ENCODE data around the gene GALNT17.

GALNT17 gene

GRCh38 chr7:71227126-71227525 is 95.2 kb downstream of the GALNT17 start:
- ATAC-seq (replicated peaks), result no peak
- no peaks in the 10 kb centered on the region for H3K4me1 Mint-ChIP-seq (ENCODE audit: low read depth in 2 of 2)
- peaks cover 9 to 26% of the 10 kb centered on the region in 2 donors for H3K9me3 Mint-ChIP-seq
- H3K27ac Mint-ChIP-seq, result no peak overlapping the region
- H3K36me3 Mint-ChIP-seq (ENCODE audit: insufficient read depth), result no peaks in the 10 kb centered on the region
- no peak for DNase-seq
- no peak overlapping the region for H3K4me3 Mint-ChIP-seq
- H3K27me3 Mint-ChIP-seq, result no peaks in the 10 kb centered on the region

DNA sequence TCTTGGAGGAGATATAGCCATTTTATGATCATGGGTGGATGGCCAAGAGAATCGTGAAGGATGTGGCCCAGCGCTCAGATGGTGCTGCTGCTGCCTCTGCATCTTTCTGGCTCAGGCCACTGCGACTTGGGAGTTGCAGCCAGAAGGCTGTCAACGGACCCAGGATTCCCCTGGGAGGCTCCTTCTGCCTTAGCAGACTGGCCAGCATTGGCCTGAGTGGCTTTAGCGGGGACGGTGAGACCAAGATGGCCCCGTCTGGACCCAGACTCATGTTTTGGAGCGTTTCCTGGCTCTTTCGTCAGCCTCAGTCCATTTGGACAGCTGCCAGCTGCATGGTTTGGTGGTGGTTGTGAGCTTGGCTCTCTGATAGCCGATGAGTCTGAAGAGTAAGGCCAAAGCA is 97.2 kb downstream of the GALNT17 start:
- Mint-ChIP-seq H3K9me3 (peaks cover 10 to 30% of the 10 kb centered on the region in 2 donors), H3K27ac (no peak overlapping the region), H3K4me3 (no peak overlapping the region), H3K36me3 (ENCODE audit: insufficient read depth) (no peaks in the 10 kb centered on the region), H3K4me1 (ENCODE audit: low read depth in 2 of 2) (no peaks in the 10 kb centered on the region), H3K27me3 (no peaks in the 10 kb centered on the region)
- ATAC-seq (replicated peaks) (no peak), DNase-seq (no peak)

DNA sequence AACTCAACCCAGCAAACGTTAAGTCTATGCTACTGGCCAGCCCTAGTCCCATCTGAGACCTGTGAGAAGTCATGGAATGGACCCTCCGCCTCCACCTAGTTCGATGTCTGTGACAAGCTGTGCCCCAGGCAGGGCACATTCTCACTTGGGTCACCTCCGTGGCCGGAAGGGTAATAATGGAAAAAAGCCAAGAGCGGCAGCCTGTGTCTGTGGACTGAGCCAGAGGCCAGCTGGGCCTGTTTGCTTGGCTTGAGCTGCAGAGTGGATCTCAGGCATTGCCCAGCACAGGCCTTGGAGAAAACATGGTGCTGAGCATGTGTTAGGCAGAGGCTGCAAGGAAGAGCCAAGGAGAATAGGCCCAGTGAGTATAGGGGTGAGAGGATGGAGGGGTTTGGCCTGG is 97.8 kb downstream of the GALNT17 start:
- H3K36me3 Mint-ChIP-seq (ENCODE audit: insufficient read depth), result no peaks in the 10 kb centered on the region
- no peak overlapping the region for H3K27ac Mint-ChIP-seq

DNA sequence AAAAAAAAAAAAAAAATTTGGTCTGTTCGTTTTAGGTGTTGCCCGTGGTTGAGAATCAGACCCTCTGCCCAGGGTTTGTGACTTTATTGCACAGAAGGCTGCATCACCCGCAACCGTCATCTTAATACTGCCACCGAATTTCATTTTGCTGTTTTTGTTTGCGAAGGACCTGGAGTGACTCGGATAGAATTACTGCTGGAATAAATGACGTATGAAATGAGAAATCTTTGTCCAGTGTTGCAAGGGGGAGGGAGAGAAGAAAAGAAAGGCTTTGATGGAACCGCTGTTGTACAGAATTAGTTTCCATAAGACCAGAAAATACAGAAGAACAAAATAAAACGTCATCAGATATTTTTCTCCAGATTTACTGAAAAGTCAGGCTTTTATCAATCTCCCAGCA is 103.3 kb downstream of the GALNT17 start:
- DNase-seq (no peak), ATAC-seq (replicated peaks) (no peak)
- Mint-ChIP-seq H3K27me3 (no peaks in the 10 kb centered on the region), H3K9me3 (peaks cover 11 to 21% of the 10 kb centered on the region in 2 donors), H3K4me1 (ENCODE audit: low read depth in 2 of 2) (no peaks in the 10 kb centered on the region), H3K4me3 (no peak overlapping the region), H3K36me3 (ENCODE audit: insufficient read depth) (peaks cover 3% of the 10 kb centered on the region), H3K27ac (no peak overlapping the region)

More for the DNA sequence above, 97.8 kb downstream of the GALNT17 start:
- DNase-seq (no peak), ATAC-seq (replicated peaks) (no peak)
- Mint-ChIP-seq H3K9me3 (peaks cover 10 to 30% of the 10 kb centered on the region in 2 donors), H3K27me3 (no peaks in the 10 kb centered on the region), H3K4me3 (no peak overlapping the region), H3K4me1 (ENCODE audit: low read depth in 2 of 2) (no peaks in the 10 kb centered on the region)

GRCh38 chr7:71236230-71237105 is 104.5 kb downstream of the GALNT17 start:
- Mint-ChIP-seq H3K9me3 (peaks cover 14 to 17% of the 10 kb centered on the region in 2 donors), H3K4me1 (ENCODE audit: low read depth in 2 of 2) (no peaks in the 10 kb centered on the region), H3K4me3 (no peak overlapping the region), H3K27ac (no peak overlapping the region), H3K36me3 (ENCODE audit: insufficient read depth) (peaks cover 3% of the 10 kb centered on the region), H3K27me3 (no peaks in the 10 kb centered on the region)
- DNase-seq (no peak), ATAC-seq (replicated peaks) (no peak)

GRCh38 chr7:71237945-71238344 is 106.0 kb downstream of the GALNT17 start:
- H3K4me1 Mint-ChIP-seq (ENCODE audit: low read depth in 2 of 2), result no peaks in the 10 kb centered on the region
- H3K27me3 Mint-ChIP-seq, result no peaks in the 10 kb centered on the region
- no peak for DNase-seq
- ATAC-seq (replicated peaks), result no peak
- H3K36me3 Mint-ChIP-seq (ENCODE audit: insufficient read depth), result peaks cover 3% of the 10 kb centered on the region
- H3K27ac Mint-ChIP-seq, result no peak overlapping the region
- H3K9me3 Mint-ChIP-seq, result peaks cover 6 to 11% of the 10 kb centered on the region in 2 donors
- no peak overlapping the region for H3K4me3 Mint-ChIP-seq

DNA sequence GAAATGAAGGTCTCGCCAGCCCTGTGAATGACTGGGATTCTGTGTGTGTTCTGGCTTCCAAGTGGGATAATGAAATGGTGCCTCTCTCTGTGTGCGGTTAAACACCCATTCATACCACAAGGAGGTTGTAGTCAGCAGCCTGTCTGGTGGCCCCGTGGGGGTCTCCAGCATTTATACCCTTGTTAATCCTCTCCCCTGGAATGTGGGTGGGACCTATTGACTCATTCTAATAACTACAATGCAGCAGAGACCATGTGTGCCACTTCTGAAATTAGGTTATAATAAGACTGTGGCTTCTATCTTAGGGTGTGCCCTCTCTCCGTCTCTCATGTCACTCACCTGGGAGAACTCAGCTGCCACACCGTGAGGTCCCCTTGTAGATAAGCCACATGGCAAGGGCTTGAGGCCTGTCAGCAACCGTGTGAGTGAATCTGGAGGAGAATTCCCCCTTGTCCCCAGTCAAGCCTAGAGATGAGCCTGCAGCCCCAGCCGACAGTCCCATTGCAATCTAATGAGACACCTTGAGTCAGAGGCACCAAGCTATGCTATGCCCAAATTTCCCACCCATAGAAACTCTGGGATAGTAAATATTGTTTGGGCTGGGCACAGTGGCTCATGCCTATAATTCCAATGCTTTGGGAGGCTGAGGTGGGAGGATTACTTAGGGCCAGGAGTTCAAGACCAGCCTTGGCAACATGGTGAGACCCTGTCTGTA is 106.8 kb downstream of the GALNT17 start:
- H3K36me3 Mint-ChIP-seq (ENCODE audit: insufficient read depth), result peaks cover 3% of the 10 kb centered on the region
- no peak overlapping the region for H3K27ac Mint-ChIP-seq
- no peak overlapping the region for H3K4me3 Mint-ChIP-seq
- peaks cover 13 to 19% of the 10 kb centered on the region in 2 donors for H3K9me3 Mint-ChIP-seq
- ATAC-seq (replicated peaks) (no peak), DNase-seq (no peak)
- H3K27me3 Mint-ChIP-seq, result no peaks in the 10 kb centered on the region
- no peaks in the 10 kb centered on the region for H3K4me1 Mint-ChIP-seq (ENCODE audit: low read depth in 2 of 2)

DNA sequence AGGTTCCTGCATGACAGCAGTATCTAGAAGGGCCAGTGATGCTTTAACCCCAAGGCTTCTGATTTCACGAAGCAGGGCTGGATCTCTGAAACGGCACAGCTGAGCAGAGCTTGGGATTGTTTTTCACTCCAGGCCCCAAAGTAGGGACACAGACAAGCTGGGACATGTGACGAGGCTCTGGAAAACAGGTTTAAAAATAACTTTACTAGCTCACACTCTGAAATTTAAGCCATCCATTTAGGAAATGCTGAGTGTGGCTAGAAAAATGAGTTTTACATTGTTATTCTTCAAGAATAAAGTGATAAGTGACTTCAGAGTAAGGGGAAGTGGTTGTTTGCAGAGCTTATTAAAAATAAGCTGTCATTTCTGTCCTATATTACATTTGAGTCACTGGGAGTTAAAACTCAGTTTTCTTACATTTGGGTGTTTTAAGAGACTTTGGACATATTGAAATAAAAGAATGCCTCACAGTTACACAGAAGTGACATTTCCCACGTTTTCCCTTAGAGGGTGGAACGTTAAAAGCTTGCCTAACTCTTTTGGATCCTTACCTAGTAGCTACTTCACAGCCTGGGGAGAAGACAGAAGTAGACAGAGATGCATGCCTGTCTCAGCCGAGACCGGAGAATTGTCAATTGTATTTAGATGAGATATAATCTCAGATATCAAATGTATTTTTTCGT is 107.8 kb downstream of the GALNT17 start:
- DNase-seq, result no peak
- no peak overlapping the region for H3K4me3 Mint-ChIP-seq
- peaks cover 3% of the 10 kb centered on the region for H3K36me3 Mint-ChIP-seq (ENCODE audit: insufficient read depth)
- H3K4me1 Mint-ChIP-seq (ENCODE audit: low read depth in 2 of 2), result no peaks in the 10 kb centered on the region
- no peak overlapping the region for H3K27ac Mint-ChIP-seq
- H3K27me3 Mint-ChIP-seq, result no peaks in the 10 kb centered on the region
- peaks cover 16 to 18% of the 10 kb centered on the region in 2 donors for H3K9me3 Mint-ChIP-seq
- no peak for ATAC-seq (replicated peaks)

GRCh38 chr7:71243736-71244410 is 111.9 kb downstream of the GALNT17 start:
- Mint-ChIP-seq H3K4me1 (ENCODE audit: low read depth in 2 of 2) (no peaks in the 10 kb centered on the region), H3K27me3 (no peaks in the 10 kb centered on the region), H3K36me3 (ENCODE audit: insufficient read depth) (no peaks in the 10 kb centered on the region), H3K9me3 (peaks cover 10 to 26% of the 10 kb centered on the region in 2 donors), H3K4me3 (no peak overlapping the region), H3K27ac (no peak overlapping the region)
- DNase-seq, result no peak
- no peak for ATAC-seq (replicated peaks)

DNA sequence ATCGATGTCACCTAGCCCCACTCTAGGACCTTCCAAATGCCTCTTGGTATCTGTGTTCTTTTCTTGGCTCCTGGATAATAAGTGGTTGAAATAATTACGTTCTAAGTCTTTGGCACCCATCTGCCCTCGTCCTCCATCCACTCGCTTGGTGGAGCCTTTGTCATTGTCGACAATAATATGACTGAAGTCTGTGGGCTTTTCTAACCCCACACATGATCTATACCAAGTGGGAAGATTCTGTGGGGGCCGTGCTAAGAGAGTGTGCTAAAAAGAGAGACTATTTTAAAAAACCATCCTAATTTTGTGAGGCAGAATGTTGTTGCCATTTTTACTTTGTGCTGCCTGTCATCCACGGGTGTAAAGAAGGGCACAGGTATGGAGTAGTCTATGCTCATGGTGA is 113.1 kb downstream of the GALNT17 start:
- ATAC-seq (replicated peaks) (no peak), DNase-seq (no peak)
- Mint-ChIP-seq H3K36me3 (ENCODE audit: insufficient read depth) (no peaks in the 10 kb centered on the region), H3K4me1 (ENCODE audit: low read depth in 2 of 2) (no peaks in the 10 kb centered on the region), H3K4me3 (no peak overlapping the region), H3K27ac (no peak overlapping the region), H3K9me3 (peaks cover 10 to 26% of the 10 kb centered on the region in 2 donors), H3K27me3 (no peaks in the 10 kb centered on the region)

GRCh38 chr7:71251706-71252105 is 119.8 kb downstream of the GALNT17 start:
- no peaks in the 10 kb centered on the region for H3K36me3 Mint-ChIP-seq (ENCODE audit: insufficient read depth)
- ATAC-seq (replicated peaks) (no peak), DNase-seq (no peak)
- no peaks in the 10 kb centered on the region for H3K4me1 Mint-ChIP-seq (ENCODE audit: low read depth in 2 of 2)
- H3K4me3 Mint-ChIP-seq, result no peak overlapping the region
- peaks cover 0 to 13% of the 10 kb centered on the region in 2 donors for H3K9me3 Mint-ChIP-seq
- no peak overlapping the region for H3K27ac Mint-ChIP-seq
- no peaks in the 10 kb centered on the region for H3K27me3 Mint-ChIP-seq

- Mint-ChIP-seq H3K27ac (no peak overlapping the region), H3K36me3 (ENCODE audit: insufficient read depth) (no peaks in the 10 kb centered on the region), H3K4me3 (no peak overlapping the region), H3K4me1 (ENCODE audit: low read depth in 2 of 2) (no peaks in the 10 kb centered on the region), H3K27me3 (no peaks in the 10 kb centered on the region), H3K9me3 (peaks cover 0 to 8% of the 10 kb centered on the region in 2 donors)
- DNase-seq (no peak), ATAC-seq (replicated peaks) (no peak)
These were observed 122.8 kb downstream of the GALNT17 start for GRCh38 chr7:71254751-71255150.

GRCh38 chr7:71255537-71256178 is 123.7 kb downstream of the GALNT17 start:
- Mint-ChIP-seq H3K27ac (no peak overlapping the region), H3K4me3 (no peak overlapping the region), H3K4me1 (ENCODE audit: low read depth in 2 of 2) (no peaks in the 10 kb centered on the region), H3K27me3 (no peaks in the 10 kb centered on the region), H3K36me3 (ENCODE audit: insufficient read depth) (no peaks in the 10 kb centered on the region), H3K9me3 (peaks cover 0 to 8% of the 10 kb centered on the region in 2 donors)
- ATAC-seq (replicated peaks) (no peak), DNase-seq (no peak)

Measured in effector memory CD8-positive, alpha-beta T cell (primary cell).